Erythroblast (primary cell): ENCODE data around the gene GPRIN3.

ENCODE experiments used
- GATA1 ChIP-seq: IDR thresholded peaks from 2 replicates; pipeline ENCODE4 v1.6.1; 2011; ENCODE audit warnings: low read depth, mild to moderate bottlenecking, control low read depth, low read length, moderate library complexity
- POLR2A ChIP-seq: IDR thresholded peaks from 2 replicates; pipeline ENCODE4 v1.6.1; 2011; ENCODE audit warnings: mild to moderate bottlenecking, low read length

GRCh38 chr4:89337681-89338080, 30.1 kb upstream of the GPRIN3 start:
- no peak for TF ChIP-seq POLR2A
- no peak for TF ChIP-seq GATA1
